ENCODE results near the gene SRRM2. TPM values are rescaled to one million over a fixed set of nuclear protein-coding genes. Genes with fewer than 3 reads are reported as not detected.
A peak's percentile ranks its signal among the peaks of the same experiment; 100 is the strongest.

Gene SRRM2
- total RNA-seq, 6 donors from 2014 or later = 317 to 3,815 (median 582) TPM

DNA sequence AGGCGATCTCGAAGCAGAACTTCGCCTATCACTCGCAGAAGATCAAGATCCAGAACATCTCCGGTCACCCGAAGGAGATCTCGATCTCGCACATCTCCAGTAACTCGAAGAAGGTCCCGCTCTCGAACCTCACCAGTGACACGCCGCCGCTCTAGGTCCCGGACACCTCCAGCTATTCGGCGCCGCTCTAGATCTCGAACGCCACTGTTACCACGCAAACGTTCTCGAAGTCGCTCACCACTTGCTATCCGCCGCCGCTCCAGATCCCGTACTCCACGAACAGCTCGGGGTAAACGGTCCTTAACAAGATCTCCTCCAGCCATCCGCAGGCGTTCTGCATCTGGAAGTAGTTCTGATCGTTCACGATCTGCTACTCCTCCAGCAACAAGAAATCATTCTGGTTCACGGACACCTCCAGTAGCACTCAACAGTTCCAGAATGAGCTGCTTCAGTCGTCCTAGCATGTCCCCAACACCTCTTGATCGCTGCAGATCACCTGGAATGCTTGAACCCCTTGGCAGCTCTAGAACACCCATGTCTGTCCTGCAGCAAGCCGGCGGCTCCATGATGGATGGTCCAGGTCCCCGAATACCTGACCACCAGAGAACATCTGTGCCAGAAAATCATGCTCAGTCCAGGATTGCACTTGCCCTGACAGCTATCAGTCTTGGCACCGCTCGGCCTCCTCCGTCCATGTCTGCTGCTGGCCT is 14.1 kb downstream of the SRRM2 start:
- Histone ChIP-seq H3K36me3 (peaks cover 86 to 100% (median 100%) of the 10 kb centered on the region in 4 donors), H3K4me1 (peaks cover 0 to 15% (median 0%) of the 10 kb centered on the region in 4 donors), H3K27ac (no peak overlapping the region), H3K27me3 (no peaks in the 10 kb centered on the region), H3K9me3 (no peaks in the 10 kb centered on the region), H3K4me3 (no peak overlapping the region)
- DNase-seq = no peak
- WGBS, 2 donors = 96 to 97% methylated on average over 38 to 44 of the region's 44 CpGs
- no peak for ATAC-seq (ENCODE audit: low FRiP score in 2 of 2)
- TF ChIP-seq EP300 (IDR thresholded peaks at IDR 0.05) (no peak), POLR2AphosphoS5 (IDR thresholded peaks at IDR 0.05) (no peak), POLR2A (IDR thresholded peaks at IDR 0.05) (no peak)
- TF ChIP-seq, protein P1, sequence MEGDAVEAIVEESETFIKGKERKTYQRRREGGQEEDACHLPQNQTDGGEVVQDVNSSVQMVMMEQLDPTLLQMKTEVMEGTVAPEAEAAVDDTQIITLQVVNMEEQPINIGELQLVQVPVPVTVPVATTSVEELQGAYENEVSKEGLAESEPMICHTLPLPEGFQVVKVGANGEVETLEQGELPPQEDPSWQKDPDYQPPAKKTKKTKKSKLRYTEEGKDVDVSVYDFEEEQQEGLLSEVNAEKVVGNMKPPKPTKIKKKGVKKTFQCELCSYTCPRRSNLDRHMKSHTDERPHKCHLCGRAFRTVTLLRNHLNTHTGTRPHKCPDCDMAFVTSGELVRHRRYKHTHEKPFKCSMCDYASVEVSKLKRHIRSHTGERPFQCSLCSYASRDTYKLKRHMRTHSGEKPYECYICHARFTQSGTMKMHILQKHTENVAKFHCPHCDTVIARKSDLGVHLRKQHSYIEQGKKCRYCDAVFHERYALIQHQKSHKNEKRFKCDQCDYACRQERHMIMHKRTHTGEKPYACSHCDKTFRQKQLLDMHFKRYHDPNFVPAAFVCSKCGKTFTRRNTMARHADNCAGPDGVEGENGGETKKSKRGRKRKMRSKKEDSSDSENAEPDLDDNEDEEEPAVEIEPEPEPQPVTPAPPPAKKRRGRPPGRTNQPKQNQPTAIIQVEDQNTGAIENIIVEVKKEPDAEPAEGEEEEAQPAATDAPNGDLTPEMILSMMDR (IDR thresholded peaks at IDR 0.05) = no peak

DNA sequence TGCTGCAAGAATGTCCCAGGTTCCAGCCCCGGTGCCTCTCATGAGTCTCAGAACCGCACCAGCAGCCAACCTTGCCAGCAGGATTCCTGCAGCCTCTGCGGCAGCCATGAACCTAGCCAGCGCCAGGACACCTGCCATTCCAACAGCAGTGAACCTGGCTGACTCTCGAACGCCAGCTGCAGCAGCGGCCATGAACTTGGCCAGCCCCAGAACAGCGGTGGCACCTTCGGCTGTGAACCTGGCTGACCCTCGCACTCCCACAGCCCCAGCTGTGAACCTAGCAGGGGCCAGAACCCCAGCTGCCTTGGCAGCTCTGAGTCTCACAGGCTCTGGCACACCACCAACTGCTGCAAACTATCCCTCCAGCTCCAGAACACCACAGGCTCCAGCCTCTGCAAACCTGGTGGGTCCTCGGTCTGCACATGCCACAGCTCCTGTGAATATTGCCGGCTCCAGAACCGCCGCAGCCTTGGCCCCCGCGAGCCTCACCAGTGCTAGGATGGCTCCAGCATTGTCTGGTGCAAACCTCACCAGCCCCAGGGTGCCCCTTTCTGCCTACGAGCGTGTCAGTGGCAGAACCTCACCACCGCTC is 14.8 kb downstream of the SRRM2 start:
- WGBS, 2 donors = 99 to 100% methylated on average over 3 to 17 of the region's 19 CpGs
- DNase-seq (no peak), ATAC-seq (ENCODE audit: low FRiP score in 2 of 2) (no peak)
- TF ChIP-seq, protein P1 (IDR thresholded peaks at IDR 0.05) = no peak
- TF ChIP-seq POLR2AphosphoS5 (IDR thresholded peaks at IDR 0.05) = no peak
- TF ChIP-seq POLR2A (IDR thresholded peaks at IDR 0.05) = no peak
- no peak for TF ChIP-seq EP300 (IDR thresholded peaks at IDR 0.05)
- no peak overlapping the region for H3K4me3 ChIP-seq
- peaks cover 0 to 15% (median 0%) of the 10 kb centered on the region in 4 donors for H3K4me1 ChIP-seq
- no peaks in the 10 kb centered on the region for H3K9me3 ChIP-seq
- H3K36me3 ChIP-seq = peaks cover 81 to 100% (median 99%) of the 10 kb centered on the region in 4 donors
- no peaks in the 10 kb centered on the region for H3K27me3 ChIP-seq
- no peak overlapping the region for H3K27ac ChIP-seq

DNA sequence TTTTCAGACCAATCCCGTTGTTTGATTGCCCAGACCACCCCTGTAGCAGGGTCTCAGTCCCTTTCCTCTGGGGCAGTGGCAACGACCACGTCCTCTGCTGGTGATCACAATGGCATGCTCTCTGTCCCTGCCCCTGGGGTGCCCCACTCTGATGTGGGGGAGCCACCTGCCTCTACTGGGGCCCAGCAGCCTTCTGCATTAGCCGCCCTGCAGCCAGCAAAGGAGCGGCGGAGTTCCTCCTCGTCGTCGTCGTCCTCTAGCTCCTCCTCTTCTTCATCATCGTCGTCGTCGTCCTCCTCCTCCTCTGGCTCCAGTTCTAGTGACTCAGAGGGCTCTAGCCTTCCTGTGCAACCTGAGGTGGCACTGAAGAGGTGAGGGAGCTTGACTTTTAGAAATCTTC is 15.5 kb downstream of the SRRM2 start:
- no peak for ATAC-seq (ENCODE audit: low FRiP score in 2 of 2)
- peaks cover 74 to 100% (median 95%) of the 10 kb centered on the region in 4 donors for H3K36me3 ChIP-seq
- no peak overlapping the region for H3K4me3 ChIP-seq
- H3K27ac ChIP-seq = no peak overlapping the region
- no peaks in the 10 kb centered on the region for H3K27me3 ChIP-seq
- TF ChIP-seq POLR2A (IDR thresholded peaks at IDR 0.05) (no peak), POLR2AphosphoS5 (IDR thresholded peaks at IDR 0.05) (no peak), EP300 (IDR thresholded peaks at IDR 0.05) (no peak)
- TF ChIP-seq, protein P1 (IDR thresholded peaks at IDR 0.05) = no peak
- WGBS, 2 donors = 79 to 80% methylated on average over 14 of the region's 14 CpGs
- peaks cover 0 to 15% (median 0%) of the 10 kb centered on the region in 4 donors for H3K4me1 ChIP-seq
- DNase-seq = no peak
- no peaks in the 10 kb centered on the region for H3K9me3 ChIP-seq

DNA sequence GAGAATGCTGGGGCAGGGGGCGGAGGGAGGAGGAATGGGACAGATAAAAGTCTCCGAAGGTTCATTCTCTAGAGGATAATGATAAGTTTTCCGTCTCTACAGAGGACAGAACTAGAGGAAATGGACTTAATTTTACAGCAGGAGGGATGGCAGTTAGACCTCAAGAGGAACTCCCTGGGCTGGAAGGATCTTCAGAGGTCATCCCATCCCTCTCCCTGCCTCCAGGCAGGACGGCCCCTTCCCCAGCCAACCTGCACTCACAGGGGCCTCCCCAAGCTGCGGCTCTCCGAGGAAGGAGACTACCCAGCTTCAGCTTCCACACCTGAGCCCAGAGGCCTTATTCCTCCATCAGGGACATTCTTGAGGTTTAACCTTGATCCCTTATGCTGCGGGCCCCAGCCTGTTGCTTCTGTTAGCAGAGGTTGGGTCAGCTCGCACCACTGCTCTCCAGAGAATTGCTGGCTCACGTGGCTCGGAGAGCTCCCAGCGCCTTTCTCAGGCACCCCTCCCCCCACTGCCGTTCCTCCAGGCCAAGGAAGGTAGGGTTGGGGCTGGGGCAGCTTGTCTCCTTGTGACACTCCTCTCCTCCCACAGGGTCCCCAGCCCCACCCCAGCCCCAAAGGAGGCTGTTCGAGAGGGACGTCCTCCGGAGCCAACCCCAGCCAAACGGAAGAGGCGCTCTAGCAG is 16.1 kb downstream of the SRRM2 start:
- Histone ChIP-seq H3K27me3 (no peaks in the 10 kb centered on the region), H3K4me1 (peaks cover 0 to 15% (median 0%) of the 10 kb centered on the region in 4 donors), H3K4me3 (no peak overlapping the region), H3K27ac (peak overlapping the region in 1 of 4 donors; percentile 54), H3K36me3 (peaks cover 68 to 100% (median 92%) of the 10 kb centered on the region in 4 donors), H3K9me3 (no peaks in the 10 kb centered on the region)
- ATAC-seq (ENCODE audit: low FRiP score in 2 of 2) (no peak), DNase-seq (no peak)
- TF ChIP-seq, protein P1 (IDR thresholded peaks at IDR 0.05) = no peak
- TF ChIP-seq POLR2AphosphoS5 (IDR thresholded peaks at IDR 0.05) = no peak
- TF ChIP-seq EP300 (IDR thresholded peaks at IDR 0.05) = no peak
- no peak for TF ChIP-seq POLR2A (IDR thresholded peaks at IDR 0.05)
- WGBS, 2 donors = 87 to 88% methylated on average over 16 to 17 of the region's 17 CpGs
